IPS-18c (cell line): Measurements from ENCODE around the gene USP7.
"Not testable (repeated sequence)": the region's sequence is repeated elsewhere in the genome, so short reads cannot be mapped to it uniquely, and the experiment has no call there.

Experiments used
- H3K4me3 ChIP-seq: 2 replicates; pipeline ENCODE4 v1.7.0; 2013; ENCODE audit warnings: low read depth, mild to moderate bottlenecking, low read length, moderate library complexity; ENCODE audit not compliant: insufficient read depth
- H3K9me3 ChIP-seq: one replicate; pipeline ENCODE4 v1.6.1; 2013; ENCODE audit warnings: mild to moderate bottlenecking, low read length, moderate library complexity; ENCODE audit not compliant: control insufficient read depth, insufficient read depth

Gene USP7

GRCh38 chr16:8986111-8986510 lies 22.4 kb upstream of the USP7 start:
- peaks cover 3% of the 10 kb centered on the region for H3K9me3 ChIP-seq
- no peak overlapping the region for H3K4me3 ChIP-seq

- Histone ChIP-seq H3K4me3 (no peak overlapping the region), H3K9me3 (peaks cover 3% of the 10 kb centered on the region)
These were observed 19.1 kb upstream of the USP7 start for GRCh38 chr16:8982816-8983215.

GRCh38 chr16:8981901-8982300 lies 18.2 kb upstream of the USP7 start:
- not testable (repeated sequence) for H3K9me3 ChIP-seq, H3K4me3 ChIP-seq

- not testable (repeated sequence) for H3K9me3 ChIP-seq
These were observed 12.5 kb upstream of the USP7 start for GRCh38 chr16:8976189-8976588.

GRCh38 chr16:8975039-8975438 lies 11.3 kb upstream of the USP7 start:
- Histone ChIP-seq H3K9me3 (no peaks in the 10 kb centered on the region), H3K4me3 (no peak overlapping the region)

More at GRCh38 chr16:8976189-8976588, 12.5 kb upstream of the USP7 start:
- not testable (repeated sequence) for H3K4me3 ChIP-seq

GRCh38 chr16:8972843-8973586 lies 9.3 kb upstream of the USP7 start:
- Histone ChIP-seq H3K9me3 (no peaks in the 10 kb centered on the region), H3K4me3 (no peak overlapping the region)

GRCh38 chr16:8971416-8971815 lies 7.7 kb upstream of the USP7 start:
- Histone ChIP-seq H3K4me3 (no peak overlapping the region), H3K9me3 (no peaks in the 10 kb centered on the region)

- H3K9me3 ChIP-seq, H3K4me3 ChIP-seq: not testable (repeated sequence)
These were observed 5.6 kb upstream of the USP7 start for GRCh38 chr16:8969202-8969897.

GRCh38 chr16:8968054-8968453 lies 4.3 kb upstream of the USP7 start:
- H3K9me3 ChIP-seq, H3K4me3 ChIP-seq: not testable (repeated sequence)

GRCh38 chr16:8967132-8967821 lies 3.6 kb upstream of the USP7 start:
- no peaks in the 10 kb centered on the region for H3K9me3 ChIP-seq
- no peak overlapping the region for H3K4me3 ChIP-seq

- Histone ChIP-seq H3K4me3 (no peak overlapping the region), H3K9me3 (no peaks in the 10 kb centered on the region)
These were observed 3.1 kb upstream of the USP7 start for GRCh38 chr16:8966817-8967131.

GRCh38 chr16:8964462-8964861 lies 756 bp upstream of the USP7 start:
- H3K9me3 ChIP-seq = no peaks in the 10 kb centered on the region
- H3K4me3 ChIP-seq = peak overlapping the region; percentile 57; the same call in 1 of the 2 replicates

- Histone ChIP-seq H3K9me3 (no peaks in the 10 kb centered on the region), H3K4me3 (peak overlapping the region; percentile 78)
These were observed 491 bp downstream of the USP7 start for GRCh38 chr16:8963010-8963820.

- Histone ChIP-seq H3K4me3 (peak overlapping the region; percentile 78), H3K9me3 (no peaks in the 10 kb centered on the region)
These were observed 1.2 kb downstream of the USP7 start for GRCh38 chr16:8962393-8963009.

GRCh38 chr16:8961811-8962390 lies 1.8 kb downstream of the USP7 start:
- peak overlapping the region; percentile 78 for H3K4me3 ChIP-seq

GRCh38 chr16:8960788-8961109 lies 3.0 kb downstream of the USP7 start:
- peak overlapping the region; percentile 26 for H3K4me3 ChIP-seq

More at GRCh38 chr16:8961811-8962390, 1.8 kb downstream of the USP7 start:
- H3K9me3 ChIP-seq = no peaks in the 10 kb centered on the region

More at GRCh38 chr16:8960788-8961109, 3.0 kb downstream of the USP7 start:
- H3K9me3 ChIP-seq = no peaks in the 10 kb centered on the region
